ENCODE data around the gene CD200.

DNA sequence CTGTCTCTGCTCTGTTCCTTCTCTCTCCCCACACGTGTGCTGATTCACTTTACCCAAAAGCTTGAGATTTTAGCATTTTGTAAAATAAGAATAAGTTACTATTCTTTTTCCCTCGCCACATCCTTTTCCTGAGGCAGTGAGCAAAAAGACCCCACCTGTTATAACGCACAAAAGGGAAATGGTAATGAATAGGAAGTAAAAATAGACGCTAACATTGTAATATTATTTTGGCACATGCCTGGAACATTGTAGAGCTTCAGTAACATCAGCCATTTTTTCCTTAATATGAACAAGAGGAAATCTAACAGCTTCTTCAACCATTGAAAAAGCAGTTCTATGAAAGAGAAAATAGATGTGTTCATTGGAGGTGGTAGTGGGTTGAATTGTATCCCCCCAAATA lies 40.5 kb downstream of the CD200 start:
- TF ChIP-seq, protein P1, sequence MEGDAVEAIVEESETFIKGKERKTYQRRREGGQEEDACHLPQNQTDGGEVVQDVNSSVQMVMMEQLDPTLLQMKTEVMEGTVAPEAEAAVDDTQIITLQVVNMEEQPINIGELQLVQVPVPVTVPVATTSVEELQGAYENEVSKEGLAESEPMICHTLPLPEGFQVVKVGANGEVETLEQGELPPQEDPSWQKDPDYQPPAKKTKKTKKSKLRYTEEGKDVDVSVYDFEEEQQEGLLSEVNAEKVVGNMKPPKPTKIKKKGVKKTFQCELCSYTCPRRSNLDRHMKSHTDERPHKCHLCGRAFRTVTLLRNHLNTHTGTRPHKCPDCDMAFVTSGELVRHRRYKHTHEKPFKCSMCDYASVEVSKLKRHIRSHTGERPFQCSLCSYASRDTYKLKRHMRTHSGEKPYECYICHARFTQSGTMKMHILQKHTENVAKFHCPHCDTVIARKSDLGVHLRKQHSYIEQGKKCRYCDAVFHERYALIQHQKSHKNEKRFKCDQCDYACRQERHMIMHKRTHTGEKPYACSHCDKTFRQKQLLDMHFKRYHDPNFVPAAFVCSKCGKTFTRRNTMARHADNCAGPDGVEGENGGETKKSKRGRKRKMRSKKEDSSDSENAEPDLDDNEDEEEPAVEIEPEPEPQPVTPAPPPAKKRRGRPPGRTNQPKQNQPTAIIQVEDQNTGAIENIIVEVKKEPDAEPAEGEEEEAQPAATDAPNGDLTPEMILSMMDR (IDR thresholded peaks at IDR 0.05): no peak
- TF ChIP-seq POLR2AphosphoS5 (IDR thresholded peaks at IDR 0.05; ENCODE audit: low read depth, low read length) (no peak), TCF7L2 (IDR thresholded peaks at IDR 0.05; ENCODE audit: low read depth, low read length) (no peak), SIN3A (IDR thresholded peaks at IDR 0.05; ENCODE audit: borderline replicate concordance, insufficient read depth, low read depth, low read length) (no peak)
- TF ChIP-seq, protein P2, sequence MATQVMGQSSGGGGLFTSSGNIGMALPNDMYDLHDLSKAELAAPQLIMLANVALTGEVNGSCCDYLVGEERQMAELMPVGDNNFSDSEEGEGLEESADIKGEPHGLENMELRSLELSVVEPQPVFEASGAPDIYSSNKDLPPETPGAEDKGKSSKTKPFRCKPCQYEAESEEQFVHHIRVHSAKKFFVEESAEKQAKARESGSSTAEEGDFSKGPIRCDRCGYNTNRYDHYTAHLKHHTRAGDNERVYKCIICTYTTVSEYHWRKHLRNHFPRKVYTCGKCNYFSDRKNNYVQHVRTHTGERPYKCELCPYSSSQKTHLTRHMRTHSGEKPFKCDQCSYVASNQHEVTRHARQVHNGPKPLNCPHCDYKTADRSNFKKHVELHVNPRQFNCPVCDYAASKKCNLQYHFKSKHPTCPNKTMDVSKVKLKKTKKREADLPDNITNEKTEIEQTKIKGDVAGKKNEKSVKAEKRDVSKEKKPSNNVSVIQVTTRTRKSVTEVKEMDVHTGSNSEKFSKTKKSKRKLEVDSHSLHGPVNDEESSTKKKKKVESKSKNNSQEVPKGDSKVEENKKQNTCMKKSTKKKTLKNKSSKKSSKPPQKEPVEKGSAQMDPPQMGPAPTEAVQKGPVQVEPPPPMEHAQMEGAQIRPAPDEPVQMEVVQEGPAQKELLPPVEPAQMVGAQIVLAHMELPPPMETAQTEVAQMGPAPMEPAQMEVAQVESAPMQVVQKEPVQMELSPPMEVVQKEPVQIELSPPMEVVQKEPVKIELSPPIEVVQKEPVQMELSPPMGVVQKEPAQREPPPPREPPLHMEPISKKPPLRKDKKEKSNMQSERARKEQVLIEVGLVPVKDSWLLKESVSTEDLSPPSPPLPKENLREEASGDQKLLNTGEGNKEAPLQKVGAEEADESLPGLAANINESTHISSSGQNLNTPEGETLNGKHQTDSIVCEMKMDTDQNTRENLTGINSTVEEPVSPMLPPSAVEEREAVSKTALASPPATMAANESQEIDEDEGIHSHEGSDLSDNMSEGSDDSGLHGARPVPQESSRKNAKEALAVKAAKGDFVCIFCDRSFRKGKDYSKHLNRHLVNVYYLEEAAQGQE (IDR thresholded peaks at IDR 0.05; ENCODE audit: insufficient read depth in 1 of 2, low read depth in 2 of 2, low read length in 1 of 2): no peak
